GM23338 (cell line): ENCODE results near the gene S1PR3. TPM values are rescaled to one million over a fixed set of nuclear protein-coding genes. Genes with fewer than 3 reads are reported as not detected.

Experiments
- ATAC-seq: fragments of 200-7000 bp; cut with Tn5 transposase; 3 replicates; pipeline ENCODE4 v1.9.1; 2020
- DNase-seq: peaks from one replicate; pipeline ENCODE4 v3.0.0-alpha.2; 2015; ENCODE audit warnings: low spot score
- H2AFZ ChIP-seq: fragments of 200-600 bp; sonication (generic); 2 replicates; pipeline ENCODE4 v1.8.0; 2016; ENCODE audit warnings: antibody characterized with exemption, mild to moderate bottlenecking, moderate library complexity
- H3F3A ChIP-seq: fragments of 200-600 bp; sonication (generic); replicated peaks from 2 replicates; pipeline ENCODE4 v1.8.0; 2017; ENCODE audit warnings: antibody characterized with exemption, mixed run types, low read depth
- H3K27ac ChIP-seq: fragments of 200-600 bp; sonication (generic); 2 replicates; pipeline ENCODE4 v1.6.1; 2016; ENCODE audit warnings: low read depth
- H3K27me3 ChIP-seq: fragments of 200-600 bp; sonication (generic); 2 replicates; pipeline ENCODE4 v1.8.0; 2016; ENCODE audit warnings: mild to moderate bottlenecking, mixed run types, moderate library complexity; ENCODE audit not compliant: insufficient read depth
- H3K36me3 ChIP-seq: fragments of 200-600 bp; sonication (generic); 2 replicates; pipeline ENCODE4 v1.8.0; 2016; ENCODE audit warnings: mild to moderate bottlenecking; ENCODE audit not compliant: insufficient read depth
- H3K4me1 ChIP-seq: fragments of 200-600 bp; sonication (generic); 2 replicates; pipeline ENCODE4 v1.8.0; 2016; ENCODE audit warnings: mild to moderate bottlenecking, moderate library complexity; ENCODE audit not compliant: insufficient read depth
- H3K4me2 ChIP-seq: fragments of 200-600 bp; sonication (generic); 2 replicates; pipeline ENCODE4 v1.7.1; 2017; ENCODE audit warnings: mixed run types
- H3K4me3 ChIP-seq: fragments of 200-600 bp; sonication (generic); 2 replicates; pipeline ENCODE4 v1.6.1; 2016; ENCODE audit warnings: mixed run types
- H3K79me2 ChIP-seq: fragments of 200-600 bp; sonication (generic); replicated peaks from 2 replicates; pipeline ENCODE4 v1.8.0; 2017; ENCODE audit warnings: mild to moderate bottlenecking; ENCODE audit not compliant: insufficient read depth
- H3K9me2 ChIP-seq: fragments of 200-600 bp; sonication (generic); 2 replicates; pipeline ENCODE4 v1.8.0; 2017; ENCODE audit not compliant: insufficient read depth
- H4K20me1 ChIP-seq: fragments of 200-600 bp; sonication (generic); replicated peaks from 2 replicates; pipeline ENCODE4 v1.8.0; 2017; ENCODE audit warnings: mild to moderate bottlenecking; ENCODE audit not compliant: insufficient read depth
- H3K27ac Mint-ChIP-seq: 2 replicates; pipeline ENCODE4 v1.8.0; 2020; ENCODE audit warnings: inconsistent platforms, mild to moderate bottlenecking, moderate library complexity, mixed read lengths
- H3K27me3 Mint-ChIP-seq: 3 replicates; pipeline ENCODE4 v1.8.0; 2022; ENCODE audit warnings: low read depth, mild to moderate bottlenecking, moderate library complexity, mixed read lengths, inconsistent platforms; ENCODE audit not compliant: insufficient read depth, poor library complexity
- H3K36me3 Mint-ChIP-seq: 3 replicates; pipeline ENCODE4 v1.8.0; 2021; ENCODE audit warnings: low read depth, mild to moderate bottlenecking, inconsistent platforms, moderate library complexity, mixed read lengths
- H3K4me1 Mint-ChIP-seq: 3 replicates; pipeline ENCODE4 v1.8.0; 2020; ENCODE audit warnings: mild to moderate bottlenecking, inconsistent platforms, mixed read lengths
- H3K4me3 Mint-ChIP-seq: 3 replicates; pipeline ENCODE4 v1.8.0; 2021; ENCODE audit warnings: moderate library complexity, mild to moderate bottlenecking, inconsistent platforms, mixed read lengths
- H3K9me3 Mint-ChIP-seq: 3 replicates; pipeline ENCODE4 v1.8.0; 2020; ENCODE audit warnings: moderate library complexity, mild to moderate bottlenecking, inconsistent platforms, mixed read lengths
- CREB1 ChIP-seq: fragments of 250-450 bp; sonication (Bioruptor Pico); IDR thresholded peaks from 2 replicates; pipeline ENCODE4 v1.5.0; 2020; ENCODE audit warnings: low read depth, mild to moderate bottlenecking, moderate library complexity
- CTCF ChIP-seq, 2 experiments: fragments of 200-600 bp in 1 of 2; sonication (generic) in 1 of 2; conservative IDR thresholded peaks; 2 replicates each; pipeline versions ENCODE4 v1.5.1 to v1.6.1; 2016 to 2017; ENCODE audit warnings: antibody characterized with exemption in 2 of 2, low read depth in 2 of 2, mild to moderate bottlenecking in 2 of 2, moderate library complexity in 1 of 2
- EZH2 ChIP-seq: fragments of 200-600 bp; sonication (generic); IDR thresholded peaks from one replicate; pipeline ENCODE4 v1.8.0; 2017; ENCODE audit warnings: antibody characterized with exemption, mild to moderate bottlenecking, low read depth; ENCODE audit not compliant: unreplicated experiment
- JUNB ChIP-seq: IDR thresholded peaks from one replicate; pipeline ENCODE4 v1.6.1; 2016; ENCODE audit warnings: antibody characterized with exemption; ENCODE audit not compliant: unreplicated experiment
- POLR2AphosphoS5 ChIP-seq: IDR thresholded peaks from 2 replicates; pipeline ENCODE4 v1.6.1; 2016; ENCODE audit warnings: antibody characterized with exemption, low read depth
- STAT1 ChIP-seq: IDR thresholded peaks from one replicate; pipeline ENCODE4 v1.6.1; 2016; ENCODE audit warnings: antibody characterized with exemption; ENCODE audit not compliant: unreplicated experiment
- ZNF114 ChIP-seq: fragments of 250-450 bp; sonication (Bioruptor Pico); IDR thresholded peaks from 2 replicates; pipeline ENCODE4 v1.5.0; 2020; ENCODE audit warnings: mild to moderate bottlenecking, moderate library complexity
- ZNF331 ChIP-seq: fragments of 250-450 bp; sonication (Bioruptor Pico); IDR thresholded peaks from 2 replicates; pipeline ENCODE4 v1.5.0; 2020; ENCODE audit warnings: low read depth, mild to moderate bottlenecking, moderate library complexity
- polyA plus RNA-seq: library from polyadenylated mRNA; unstranded; fragments of >200 nt; fragmentation: Nextera tagmentation; extraction: Ambion mirVana; gene quantifications from 2 replicates; pipeline ENCODE4 v1.2.1, GENCODE V29; 2016
- total RNA-seq: library from RNA; depleted of rRNA; stranded (reverse); fragments of >200 nt; shearing (Covaris generic); gene quantifications from 2 replicates; pipeline ENCODE4 v1.2.3, GENCODE V29; 2014
- TF ChIP-seq, protein P1 (sequence below): IDR thresholded peaks from one replicate; pipeline ENCODE4 v1.6.1; 2018; ENCODE audit warnings: antibody characterized with exemption; ENCODE audit not compliant: unreplicated experiment

Gene S1PR3
- total and polyA plus RNA-seq, 2 experiments from 2014 or later: 2.1 to 7.6 TPM

GRCh38 chr9:89051421-89052025 is 60.3 kb downstream of the S1PR3 start (continued):
- no peak for TF ChIP-seq ZNF331 (CRISPR knock-in tag)

DNA sequence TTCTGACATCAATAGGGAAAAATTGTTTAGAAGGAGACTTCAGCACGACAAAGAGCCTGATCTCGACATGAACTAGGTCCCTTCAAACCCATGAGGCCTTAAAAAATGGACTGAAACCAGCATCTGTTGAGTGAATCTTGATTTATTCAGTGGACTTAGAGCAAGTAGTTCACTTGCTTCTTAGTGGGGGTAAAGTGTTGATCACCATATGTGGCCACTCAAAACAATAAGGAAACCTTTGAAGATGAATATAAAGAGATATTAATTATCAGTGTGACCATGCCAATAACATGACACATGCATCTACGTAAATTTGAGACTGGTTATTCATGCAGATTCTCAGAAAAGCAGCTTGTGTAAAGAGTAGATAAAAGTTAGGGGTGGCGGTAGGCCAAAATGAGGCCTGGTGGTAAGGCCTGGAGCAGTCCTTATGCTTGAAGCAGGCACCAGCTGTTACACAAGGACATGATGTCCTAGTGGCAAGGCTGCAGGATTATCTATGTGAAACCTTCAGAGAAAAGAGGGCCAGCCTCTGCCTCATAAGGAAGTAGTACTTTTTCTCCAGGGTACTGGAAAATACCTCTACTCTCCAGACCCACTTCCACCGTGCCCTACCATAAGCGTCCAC is 61.3 kb downstream of the S1PR3 start:
- Histone ChIP-seq H4K20me1 (no peaks in the 10 kb centered on the region), H2AFZ (no peak overlapping the region), H3K36me3 (no peaks in the 10 kb centered on the region), H3K27ac (no peak overlapping the region), H3F3A (no peaks in the 10 kb centered on the region), H3K79me2 (no peaks in the 10 kb centered on the region), H3K9me2 (no peaks in the 10 kb centered on the region; the same call in 1 of the 2 replicates), H3K4me2 (no peak overlapping the region), H3K4me1 (no peaks in the 10 kb centered on the region), H3K27me3 (no peaks in the 10 kb centered on the region), H3K4me3 (no peak overlapping the region)
- Mint-ChIP-seq H3K27ac (no peak overlapping the region), H3K27me3 (peaks cover 3% of the 10 kb centered on the region), H3K4me1 (no peaks in the 10 kb centered on the region), H3K9me3 (no peaks in the 10 kb centered on the region), H3K4me3 (no peak overlapping the region), H3K36me3 (no peaks in the 10 kb centered on the region)
- ATAC-seq (no peak), DNase-seq (no peak)
- TF ChIP-seq CTCF (conservative IDR thresholded peaks at IDR 0.05; ENCODE audit: low read depth in 2 of 2): no peak
- TF ChIP-seq, protein P1, sequence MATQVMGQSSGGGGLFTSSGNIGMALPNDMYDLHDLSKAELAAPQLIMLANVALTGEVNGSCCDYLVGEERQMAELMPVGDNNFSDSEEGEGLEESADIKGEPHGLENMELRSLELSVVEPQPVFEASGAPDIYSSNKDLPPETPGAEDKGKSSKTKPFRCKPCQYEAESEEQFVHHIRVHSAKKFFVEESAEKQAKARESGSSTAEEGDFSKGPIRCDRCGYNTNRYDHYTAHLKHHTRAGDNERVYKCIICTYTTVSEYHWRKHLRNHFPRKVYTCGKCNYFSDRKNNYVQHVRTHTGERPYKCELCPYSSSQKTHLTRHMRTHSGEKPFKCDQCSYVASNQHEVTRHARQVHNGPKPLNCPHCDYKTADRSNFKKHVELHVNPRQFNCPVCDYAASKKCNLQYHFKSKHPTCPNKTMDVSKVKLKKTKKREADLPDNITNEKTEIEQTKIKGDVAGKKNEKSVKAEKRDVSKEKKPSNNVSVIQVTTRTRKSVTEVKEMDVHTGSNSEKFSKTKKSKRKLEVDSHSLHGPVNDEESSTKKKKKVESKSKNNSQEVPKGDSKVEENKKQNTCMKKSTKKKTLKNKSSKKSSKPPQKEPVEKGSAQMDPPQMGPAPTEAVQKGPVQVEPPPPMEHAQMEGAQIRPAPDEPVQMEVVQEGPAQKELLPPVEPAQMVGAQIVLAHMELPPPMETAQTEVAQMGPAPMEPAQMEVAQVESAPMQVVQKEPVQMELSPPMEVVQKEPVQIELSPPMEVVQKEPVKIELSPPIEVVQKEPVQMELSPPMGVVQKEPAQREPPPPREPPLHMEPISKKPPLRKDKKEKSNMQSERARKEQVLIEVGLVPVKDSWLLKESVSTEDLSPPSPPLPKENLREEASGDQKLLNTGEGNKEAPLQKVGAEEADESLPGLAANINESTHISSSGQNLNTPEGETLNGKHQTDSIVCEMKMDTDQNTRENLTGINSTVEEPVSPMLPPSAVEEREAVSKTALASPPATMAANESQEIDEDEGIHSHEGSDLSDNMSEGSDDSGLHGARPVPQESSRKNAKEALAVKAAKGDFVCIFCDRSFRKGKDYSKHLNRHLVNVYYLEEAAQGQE: no peak
- no peak for TF ChIP-seq CREB1 (CRISPR knock-in tag)
- TF ChIP-seq ZNF331 (CRISPR knock-in tag): no peak
- no peak for TF ChIP-seq JUNB

DNA sequence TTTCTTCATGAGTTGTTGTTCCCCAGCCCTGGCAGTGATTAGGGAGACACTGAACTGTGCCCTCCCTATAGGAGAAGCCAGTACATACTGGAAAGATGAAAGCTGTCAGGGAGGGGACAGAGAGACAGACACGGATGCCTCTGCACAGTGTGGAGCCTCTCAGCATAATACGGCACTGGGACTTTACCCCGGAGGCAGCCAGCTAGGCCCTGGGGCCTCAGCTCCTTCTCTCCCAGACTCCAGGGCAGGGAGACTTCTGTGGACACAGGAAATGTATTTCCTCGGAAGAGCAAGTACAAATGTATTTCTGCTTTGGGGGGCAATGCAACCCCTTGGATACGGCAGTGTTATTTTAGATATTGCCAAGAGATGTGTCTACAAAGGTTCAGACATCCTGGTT is 62.0 kb downstream of the S1PR3 start:
- Histone ChIP-seq H3K4me1 (no peaks in the 10 kb centered on the region), H3K79me2 (no peaks in the 10 kb centered on the region), H3K27me3 (no peaks in the 10 kb centered on the region), H3K4me2 (no peak overlapping the region), H4K20me1 (no peaks in the 10 kb centered on the region), H3K9me2 (no peaks in the 10 kb centered on the region; the same call in 1 of the 2 replicates), H3K4me3 (no peak overlapping the region), H3K36me3 (no peaks in the 10 kb centered on the region), H3F3A (no peaks in the 10 kb centered on the region), H2AFZ (no peak overlapping the region), H3K27ac (no peak overlapping the region)
- ATAC-seq (no peak), DNase-seq (no peak)
- H3K4me3 Mint-ChIP-seq: no peak overlapping the region
- peaks cover 3% of the 10 kb centered on the region for H3K27me3 Mint-ChIP-seq
- H3K9me3 Mint-ChIP-seq: no peaks in the 10 kb centered on the region
- no peak overlapping the region for H3K27ac Mint-ChIP-seq
- no peaks in the 10 kb centered on the region for H3K4me1 Mint-ChIP-seq
- no peaks in the 10 kb centered on the region for H3K36me3 Mint-ChIP-seq
- TF ChIP-seq EZH2 (no peak), CTCF (conservative IDR thresholded peaks at IDR 0.05; ENCODE audit: low read depth in 2 of 2) (no peak), ZNF114 (CRISPR knock-in tag) (no peak), STAT1 (no peak), POLR2AphosphoS5 (no peak)
- TF ChIP-seq, protein P1: no peak
